ENCODE data around the gene ESD. TPM values are rescaled to one million over a fixed set of nuclear protein-coding genes. Genes with fewer than 3 reads are reported as not detected.

Gene ESD
- total RNA-seq, 1 experiment from 2014 or later: 78.8 TPM

- H4K91ac ChIP-seq (ENCODE audit: insufficient read length, low read depth, low read length): no peak overlapping the region
- whole genome bisulfite sequencing (ENCODE audit: extremely low coverage, insufficient read length, low lambda C conversion rate): no CpG with 5 or more reads among the region's 2 CpGs
- no peak overlapping the region for H3K9ac ChIP-seq (ENCODE audit: extremely low read depth, insufficient read length, low read length)
- Mint-ChIP-seq H3K27me3 (ENCODE audit: low read depth) (no peaks in the 10 kb centered on the region), H3K4me3 (no peak overlapping the region), H3K27ac (no peak overlapping the region), H3K4me1 (peaks cover 5 to 7% of the 10 kb centered on the region in 2 experiments), H3K36me3 (ENCODE audit: insufficient read depth in 1 of 3, low read depth in 3 of 3) (no peaks in the 10 kb centered on the region), H3K9me3 (no peaks in the 10 kb centered on the region)
- no peaks in the 10 kb centered on the region for H3K9me3 ChIP-seq (ENCODE audit: control insufficient read depth, low read depth, low read length)
- H3K4me2 ChIP-seq (ENCODE audit: insufficient read depth, insufficient read length, low read length): no peak overlapping the region
- H3K79me1 ChIP-seq (ENCODE audit: insufficient read depth, low read depth, low read length, poor library complexity, severe bottlenecking): no peaks in the 10 kb centered on the region
- no peak overlapping the region for H3K27ac ChIP-seq (ENCODE audit: insufficient read length, low read depth, low read length)
- no peak overlapping the region for H4K8ac ChIP-seq (replicated peaks; ENCODE audit: insufficient read length, low read depth, low read length)
- H2BK20ac ChIP-seq (ENCODE audit: low read depth, low read length, poor library complexity, severe bottlenecking): no peak overlapping the region
- no peak overlapping the region for H2BK12ac ChIP-seq (ENCODE audit: insufficient read length, low read depth, low read length)
- no peak overlapping the region for H3K18ac ChIP-seq (ENCODE audit: insufficient read length, low read depth, low read length)
- peaks cover 2% of the 10 kb centered on the region for H3K23me2 ChIP-seq (ENCODE audit: insufficient read length, low read depth, low read length, poor library complexity, severe bottlenecking)
- no peak overlapping the region for H4K5ac ChIP-seq (ENCODE audit: insufficient read length, low read depth, low read length)
- no peak for DNase-seq
- H3K4me1 ChIP-seq (ENCODE audit: insufficient read depth, low read length): no peaks in the 10 kb centered on the region; the same call in 1 of the 2 replicates
- H3K56ac ChIP-seq (ENCODE audit: insufficient read length, low read depth, low read length): no peak overlapping the region
- H2AK5ac ChIP-seq (ENCODE audit: insufficient read length, low read length): no peak overlapping the region
- no peaks in the 10 kb centered on the region for H4K20me1 ChIP-seq (ENCODE audit: control insufficient read depth, insufficient read depth, insufficient read length)
- H3K23ac ChIP-seq (ENCODE audit: insufficient read length, low read depth, low read length): no peak overlapping the region
- H3K27me3 ChIP-seq (ENCODE audit: insufficient read depth, low read length): no peaks in the 10 kb centered on the region
- no peaks in the 10 kb centered on the region for H3K79me2 ChIP-seq (ENCODE audit: insufficient read depth, low read length)
- H2BK5ac ChIP-seq (ENCODE audit: insufficient read length, low read length): no peak overlapping the region
- no peak for TF ChIP-seq CTCF (conservative IDR thresholded peaks at IDR 0.05)
- no peak overlapping the region for H2BK15ac ChIP-seq (ENCODE audit: low read depth, low read length)
- no peak overlapping the region for H2AFZ ChIP-seq (ENCODE audit: low read length)
- no peak overlapping the region for H2BK120ac ChIP-seq (ENCODE audit: low read depth, low read length, poor library complexity, severe bottlenecking)
- no peak overlapping the region for H3T11ph ChIP-seq (ENCODE audit: low read length)
- no peak overlapping the region for H3K14ac ChIP-seq (ENCODE audit: insufficient read depth, low read length)
- H3K4ac ChIP-seq (ENCODE audit: low read depth, low read length): no peak overlapping the region
Observed at GRCh38 chr13:46759846-46760245, 37.1 kb downstream of the ESD start.
